GM19023 (cell line): ENCODE data around the gene SPDEF.

ENCODE experiments used
- ATAC-seq: cut with Tn5 transposase; IDR thresholded peaks from one replicate; pipeline ENCODE4 v1.9.1; 2021; ENCODE audit warnings: mild to moderate bottlenecking, moderate library complexity; ENCODE audit not compliant: unreplicated experiment

The SPDEF gene

DNA sequence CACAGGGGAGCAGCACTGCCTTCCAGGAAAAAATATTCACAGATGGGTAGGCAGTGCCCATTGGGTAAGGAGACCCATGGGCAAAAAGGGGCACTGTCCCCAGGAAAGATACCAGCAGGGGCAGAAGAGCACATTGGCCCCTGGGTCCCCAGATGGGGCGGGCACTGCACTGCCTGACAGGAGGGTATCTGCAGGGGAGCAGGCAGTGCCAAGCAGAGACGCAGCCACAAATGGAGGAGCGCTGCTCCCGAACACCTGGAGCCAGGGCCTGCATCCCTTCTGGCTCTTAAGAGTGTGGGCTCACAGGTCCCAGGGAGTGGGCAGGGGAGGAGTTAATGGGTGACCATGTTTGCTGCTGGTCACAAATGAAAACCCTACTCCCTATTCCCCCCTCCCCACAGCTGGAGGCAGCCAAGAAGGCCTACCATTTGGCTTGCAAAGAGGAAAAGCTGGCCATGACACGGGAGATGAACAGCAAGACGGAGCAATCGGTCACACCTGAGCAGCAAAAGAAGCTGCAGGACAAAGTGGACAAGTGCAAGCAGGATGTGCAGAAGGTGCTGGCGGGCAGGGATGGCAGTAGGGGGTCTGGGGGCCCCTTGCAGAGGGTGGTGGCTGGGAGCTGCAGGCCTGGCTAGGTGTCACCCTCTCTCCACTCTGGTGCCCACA lies 27.0 kb downstream of the SPDEF start:
- no peak for ATAC-seq

DNA sequence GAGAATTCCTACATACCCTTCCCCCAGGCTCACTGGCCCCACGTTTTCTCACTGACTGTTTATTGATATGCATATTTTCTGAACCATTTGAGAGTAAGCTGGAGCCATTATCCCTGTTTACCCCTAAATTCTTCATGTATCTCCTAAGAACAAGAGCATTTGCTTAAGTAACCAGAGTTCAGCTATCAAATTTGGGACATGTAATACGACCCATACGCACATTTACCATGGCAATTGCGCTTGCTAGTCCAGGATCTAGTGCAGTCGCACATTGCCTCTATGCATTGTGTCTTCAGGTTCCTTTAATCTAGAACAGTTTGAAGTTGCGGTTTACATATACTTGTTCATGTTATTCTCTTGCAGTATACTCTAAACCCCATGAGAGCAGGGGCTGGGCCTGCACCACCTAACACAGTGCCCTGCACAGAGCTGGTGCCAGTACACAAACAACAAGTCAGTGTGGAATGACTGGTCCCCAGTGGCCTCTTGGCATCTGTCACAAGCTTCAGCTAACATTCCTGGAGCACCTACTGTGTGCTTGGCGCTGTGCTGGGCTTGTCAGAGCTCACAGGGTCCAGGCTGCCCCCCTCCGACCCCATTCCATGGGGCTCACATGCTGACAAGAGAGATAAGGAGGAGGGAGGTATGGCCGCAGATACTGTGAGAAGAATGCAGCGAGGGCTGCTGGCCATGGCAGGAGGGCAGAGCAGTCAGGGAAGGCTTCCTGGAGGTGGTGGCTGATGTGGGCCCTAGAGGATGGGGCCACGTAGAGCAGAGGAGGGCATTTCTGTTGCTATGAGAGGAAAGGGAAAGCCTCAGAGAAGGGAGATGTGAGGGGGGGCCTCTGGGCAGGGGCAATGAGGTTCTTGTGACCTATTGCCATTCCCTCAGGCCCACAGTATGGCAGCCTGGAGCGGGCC lies 28.1 kb downstream of the SPDEF start:
- ATAC-seq, result no peak

DNA sequence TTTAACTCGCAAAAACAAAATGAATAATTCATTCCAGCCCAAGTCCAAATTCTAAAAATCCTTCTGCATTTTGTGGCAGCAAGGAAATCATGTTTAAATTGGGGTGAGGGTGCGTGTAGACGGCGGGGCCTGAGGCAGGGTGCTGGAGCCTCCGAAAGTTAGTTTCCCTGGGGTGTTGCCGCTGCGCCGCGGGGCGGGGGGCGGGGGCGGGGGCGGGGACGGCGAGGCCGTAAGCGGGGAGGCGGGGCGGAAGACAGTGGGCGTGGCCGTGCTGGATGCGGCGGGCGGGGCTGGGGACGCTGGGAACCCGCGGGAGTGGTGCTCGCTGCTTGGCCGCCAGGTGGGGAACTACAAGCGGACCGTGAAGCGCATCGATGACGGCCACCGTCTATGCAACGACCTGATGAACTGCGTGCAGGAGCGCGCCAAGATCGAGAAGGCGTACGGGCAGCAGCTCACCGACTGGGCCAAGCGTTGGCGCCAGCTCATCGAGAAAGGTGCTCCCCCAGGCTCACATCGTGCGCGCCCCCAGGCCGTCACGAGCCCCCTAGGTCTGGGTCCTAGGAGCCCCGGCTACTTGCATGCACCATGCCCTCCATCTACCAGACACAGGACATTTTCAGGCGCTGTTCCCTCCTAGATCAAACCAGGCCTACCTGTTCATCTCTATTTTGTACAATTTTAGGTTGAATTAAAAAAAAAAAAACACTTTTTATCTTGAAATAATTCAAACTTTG lies 29.0 kb downstream of the SPDEF start:
- peak; percentile 89 for ATAC-seq

DNA sequence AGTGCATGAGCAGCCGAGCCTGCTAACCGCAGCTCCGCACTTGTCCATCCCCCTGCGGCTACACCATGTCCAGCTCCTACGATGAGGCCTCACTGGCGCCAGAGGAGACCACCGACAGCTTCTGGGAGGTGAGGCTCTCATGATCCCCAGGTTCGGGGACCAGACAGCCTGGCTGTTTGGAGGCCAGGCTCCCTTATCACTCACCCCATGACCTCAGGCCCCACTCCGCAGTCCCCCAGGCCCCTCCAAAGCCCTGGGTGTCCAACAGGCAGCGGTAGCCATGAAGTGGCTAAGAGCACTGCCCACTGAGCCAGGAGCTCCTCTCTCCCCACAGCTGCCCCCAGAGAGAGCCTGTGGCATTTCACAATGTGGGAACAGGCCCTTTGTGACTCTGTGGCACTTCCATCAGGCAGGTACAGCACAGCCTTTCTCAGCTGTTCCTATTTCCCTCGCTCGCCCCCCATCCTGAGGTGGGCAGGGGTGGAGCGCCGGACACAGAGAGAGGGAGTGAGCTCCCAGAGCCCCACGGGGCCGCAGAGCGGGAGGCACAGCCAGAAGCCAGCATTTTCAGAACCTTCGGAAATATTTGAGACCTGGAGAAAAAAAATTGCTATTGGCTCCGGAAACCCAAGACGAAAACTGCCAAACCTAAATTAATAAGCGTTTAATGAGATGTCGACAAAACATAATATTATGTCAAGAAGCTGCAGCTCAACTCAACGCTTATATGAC lies 29.7 kb downstream of the SPDEF start:
- no peak for ATAC-seq

DNA sequence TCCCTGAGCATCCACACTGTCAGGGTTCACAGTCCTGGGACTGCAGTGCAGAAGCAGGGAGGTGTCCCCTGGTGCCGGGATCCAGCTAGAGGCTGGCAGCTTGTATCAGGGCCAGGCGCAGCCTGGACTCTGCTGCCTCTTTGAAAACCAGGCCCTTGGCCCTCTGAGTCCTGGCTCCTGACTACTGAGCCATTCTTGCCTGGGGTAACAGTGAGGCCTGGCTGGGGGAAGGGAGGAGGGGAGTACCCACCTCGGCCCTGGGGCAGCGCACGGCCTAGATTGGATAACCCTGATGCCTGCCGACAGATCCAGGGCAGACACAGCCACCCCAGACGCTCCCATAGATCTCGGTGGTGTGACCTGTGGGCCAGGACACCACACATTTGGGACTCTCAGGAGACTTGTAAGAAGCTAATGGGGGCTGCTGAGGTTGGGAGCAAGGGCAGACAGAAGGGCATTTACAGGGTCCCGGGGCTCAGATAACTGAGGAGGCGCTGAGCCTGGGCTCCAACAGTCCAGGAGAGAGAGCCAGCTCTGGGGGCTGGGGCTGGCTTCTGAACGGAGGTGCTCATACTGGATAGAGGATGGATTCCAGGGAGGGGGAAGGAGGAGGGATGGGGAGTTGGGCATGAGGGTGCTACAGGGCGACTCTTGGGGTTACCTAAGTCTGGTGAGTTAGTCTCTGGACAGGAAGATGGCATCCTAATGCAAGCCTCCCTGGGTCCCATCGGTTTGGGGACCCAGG lies 30.5 kb downstream of the SPDEF start:
- no peak for ATAC-seq

DNA sequence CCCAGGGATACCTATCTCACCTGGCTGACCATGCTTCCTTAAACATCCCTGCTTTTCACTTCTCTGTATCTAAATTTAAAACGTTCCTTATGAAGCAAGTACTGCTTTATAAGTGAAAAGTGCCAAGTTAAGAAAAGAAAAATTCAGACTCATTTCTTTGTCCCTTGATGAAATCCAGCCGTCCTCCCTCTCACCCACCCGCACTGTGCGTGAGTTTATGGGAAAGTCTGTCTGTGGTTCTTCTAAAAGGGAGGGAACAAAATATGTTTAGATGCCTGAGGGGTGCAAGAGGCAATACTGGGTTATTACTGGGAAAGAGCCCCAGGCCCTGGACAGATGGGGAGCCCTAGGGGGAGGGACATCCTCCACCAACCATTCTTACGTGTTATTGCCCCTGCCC lies 31.2 kb downstream of the SPDEF start:
- no peak for ATAC-seq

DNA sequence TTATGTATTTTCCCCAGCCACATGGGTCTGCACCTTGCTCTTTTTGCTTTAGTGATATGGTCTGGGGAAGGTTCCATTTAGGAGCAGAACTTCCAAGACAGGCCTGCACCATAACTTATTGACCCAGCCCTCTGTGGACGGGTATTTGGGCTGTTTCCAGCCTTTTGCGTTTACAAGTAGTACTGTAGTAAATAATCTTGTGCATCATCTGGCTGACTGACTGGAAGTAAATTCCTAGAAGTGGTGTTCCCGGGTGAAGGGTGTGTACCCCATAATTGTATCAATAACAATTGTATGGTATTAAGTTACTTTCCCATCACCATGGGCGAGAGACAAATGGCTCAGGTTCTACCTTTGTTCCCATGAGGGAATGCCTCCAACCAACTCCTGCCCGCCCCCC lies 31.6 kb downstream of the SPDEF start:
- no peak for ATAC-seq

DNA sequence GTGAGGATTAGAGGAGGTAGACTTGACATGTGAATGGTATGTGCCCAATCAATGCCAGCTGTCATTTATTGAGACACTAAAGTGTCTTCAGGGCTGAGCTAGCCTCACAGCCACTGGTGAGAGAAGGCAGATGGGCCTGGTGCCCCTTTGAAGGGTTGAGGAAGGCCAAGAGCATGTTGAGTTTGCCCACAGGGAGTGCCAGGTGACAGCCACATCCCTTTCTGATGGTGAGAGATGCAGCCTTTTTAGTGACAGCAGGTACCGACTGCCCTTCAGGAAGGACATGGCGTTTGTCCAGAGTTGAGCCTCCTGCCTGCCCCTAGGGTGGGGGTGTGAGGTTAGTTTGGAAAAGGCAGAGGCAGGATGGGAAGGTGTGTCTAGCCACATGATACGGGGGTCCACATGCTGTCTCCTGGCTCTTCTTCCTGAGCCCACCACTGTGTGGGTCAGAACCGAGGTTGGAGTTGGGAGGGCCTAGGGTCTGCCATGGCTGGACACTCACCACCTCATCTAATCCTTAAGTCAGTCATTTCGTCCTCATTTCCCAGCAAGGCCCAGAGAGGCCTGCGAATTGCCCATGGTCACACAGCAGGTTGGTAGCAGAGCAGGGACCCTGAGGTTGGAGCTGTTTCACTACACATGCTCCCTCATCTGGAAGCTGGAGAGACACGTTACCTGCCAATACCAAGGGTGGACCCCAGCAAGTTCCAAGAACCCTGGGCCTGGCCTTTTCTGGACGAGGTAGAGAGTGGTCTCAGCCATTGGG lies 32.5 kb downstream of the SPDEF start:
- ATAC-seq, result no peak

DNA sequence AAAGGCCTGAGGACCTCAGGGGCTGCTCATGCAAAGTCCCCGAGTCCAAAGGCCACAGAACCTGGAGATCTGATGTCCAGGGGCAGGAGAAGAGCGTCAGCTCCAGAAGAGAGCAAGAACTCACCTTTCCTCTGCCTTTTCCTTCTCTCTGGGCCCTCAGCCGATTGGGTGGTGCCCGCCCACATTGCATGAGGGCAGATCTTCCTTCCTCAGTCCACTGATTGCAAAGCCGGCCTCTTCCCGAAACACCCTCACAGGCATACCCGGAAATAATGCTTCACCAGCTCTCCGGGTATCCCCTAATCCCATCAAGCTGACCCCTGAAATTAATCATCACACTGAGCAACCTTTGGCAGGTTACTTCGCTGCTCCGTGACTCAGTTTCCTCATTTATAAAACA lies 33.4 kb downstream of the SPDEF start:
- no peak for ATAC-seq

DNA sequence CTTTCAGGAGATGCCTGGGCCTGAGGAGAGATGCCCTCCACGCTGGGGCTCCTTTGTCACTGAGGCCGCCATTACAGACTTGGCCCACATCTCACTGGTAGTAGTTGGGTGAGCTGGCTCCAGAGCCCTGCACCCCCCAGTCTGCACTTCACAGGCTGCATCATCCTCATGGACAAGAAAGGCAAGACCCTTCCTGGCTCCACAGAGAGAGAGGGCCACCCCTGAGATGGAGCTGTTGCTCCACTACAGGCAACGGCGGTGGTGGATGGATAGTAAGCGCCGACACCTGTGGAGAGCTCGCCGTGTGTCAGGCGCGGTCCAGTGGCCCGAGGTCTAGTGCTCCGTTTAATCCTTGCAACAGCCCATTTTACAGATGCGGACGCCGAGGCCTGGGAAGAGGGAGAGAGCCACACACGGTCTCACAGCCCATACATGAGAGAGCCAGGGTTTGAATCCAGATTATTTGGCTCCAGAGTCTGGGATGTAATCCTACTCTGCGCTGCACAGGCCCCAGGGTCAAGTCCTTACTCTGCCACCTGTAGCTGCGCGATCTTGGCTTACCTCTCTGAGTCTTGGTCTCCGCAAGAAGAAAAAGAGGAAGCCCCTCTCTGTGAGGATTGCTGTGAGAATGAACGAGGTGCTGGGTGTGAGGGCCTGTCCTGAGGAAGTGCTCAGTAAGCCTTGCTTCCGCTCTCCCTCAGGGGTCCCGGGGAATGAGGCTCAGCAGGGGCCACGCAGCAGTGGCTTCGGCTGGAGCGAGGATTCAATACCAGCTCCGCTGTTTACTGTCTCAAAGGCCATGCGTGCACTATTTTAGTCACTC lies 34.5 kb downstream of the SPDEF start:
- ATAC-seq, result no peak

DNA sequence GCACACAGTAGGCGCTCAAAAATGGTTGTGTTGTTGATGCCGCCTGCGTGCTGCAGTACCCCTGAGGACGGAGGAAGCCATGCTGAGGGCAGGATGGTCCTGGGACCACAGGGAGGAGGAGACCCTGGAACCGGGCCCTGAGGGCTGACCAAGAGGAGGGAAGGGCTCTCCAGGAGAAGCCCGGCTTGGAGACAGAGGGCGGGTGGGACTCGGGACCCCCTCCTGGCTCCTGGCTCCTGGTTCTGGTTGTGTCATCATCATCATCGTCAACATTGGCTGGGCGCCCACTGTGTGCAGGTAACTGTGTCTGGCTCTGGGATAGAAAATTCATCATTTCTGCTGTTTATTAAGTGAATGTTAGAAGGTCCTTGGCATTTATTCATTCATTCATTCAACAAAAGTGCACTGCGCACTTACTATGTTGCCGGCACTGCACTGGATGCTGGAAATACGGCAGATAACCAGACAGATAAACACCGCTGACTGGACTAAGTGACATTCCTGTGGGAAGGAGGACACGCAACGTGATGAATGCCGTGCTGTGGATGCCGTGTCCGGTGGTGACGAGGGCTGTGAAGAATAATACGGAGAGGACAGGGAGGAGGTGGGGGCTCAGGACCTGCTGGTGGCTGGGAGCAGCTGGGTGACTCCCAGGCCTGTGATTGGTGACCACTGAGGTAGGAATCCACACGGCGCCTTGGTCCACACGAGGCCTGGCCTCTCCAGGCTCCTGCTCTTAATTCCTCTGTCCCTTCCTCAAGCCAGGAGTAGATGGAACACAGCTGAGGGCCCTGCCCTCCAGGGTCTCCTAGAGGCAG lies 35.3 kb downstream of the SPDEF start:
- no peak for ATAC-seq

DNA sequence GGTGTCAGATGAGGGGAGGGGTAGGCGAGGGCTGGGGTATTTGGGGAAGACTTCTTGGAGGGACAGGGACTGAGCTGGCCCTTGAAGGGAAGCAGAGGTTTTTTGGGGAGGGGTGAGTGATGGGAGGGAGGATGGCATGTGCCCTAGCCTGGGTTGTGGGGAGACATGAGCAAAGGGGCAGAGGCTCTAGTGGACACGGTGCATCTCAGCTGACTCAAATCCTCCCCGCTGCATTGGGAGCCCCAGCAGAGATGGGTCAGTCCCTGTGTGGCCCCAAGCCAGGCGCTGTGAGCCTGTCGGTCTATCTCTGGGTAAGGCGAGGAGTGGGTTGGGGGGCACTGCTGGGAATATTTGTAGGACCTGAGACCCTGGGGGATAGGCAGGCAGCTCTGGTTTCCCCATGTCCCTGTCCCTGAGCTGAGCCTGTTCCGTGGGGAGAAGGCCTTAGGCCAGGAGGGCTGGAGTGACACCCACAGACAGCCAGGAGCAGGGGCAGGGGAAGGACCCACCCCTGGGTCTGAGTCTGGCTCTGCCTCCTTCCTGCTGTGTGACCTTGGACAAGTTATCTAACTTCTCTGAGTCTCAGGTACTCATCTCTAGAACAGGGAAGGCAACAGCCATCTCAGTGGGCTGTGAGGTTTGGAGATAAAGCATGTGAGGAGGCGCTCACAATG lies 36.0 kb downstream of the SPDEF start:
- no peak for ATAC-seq

DNA sequence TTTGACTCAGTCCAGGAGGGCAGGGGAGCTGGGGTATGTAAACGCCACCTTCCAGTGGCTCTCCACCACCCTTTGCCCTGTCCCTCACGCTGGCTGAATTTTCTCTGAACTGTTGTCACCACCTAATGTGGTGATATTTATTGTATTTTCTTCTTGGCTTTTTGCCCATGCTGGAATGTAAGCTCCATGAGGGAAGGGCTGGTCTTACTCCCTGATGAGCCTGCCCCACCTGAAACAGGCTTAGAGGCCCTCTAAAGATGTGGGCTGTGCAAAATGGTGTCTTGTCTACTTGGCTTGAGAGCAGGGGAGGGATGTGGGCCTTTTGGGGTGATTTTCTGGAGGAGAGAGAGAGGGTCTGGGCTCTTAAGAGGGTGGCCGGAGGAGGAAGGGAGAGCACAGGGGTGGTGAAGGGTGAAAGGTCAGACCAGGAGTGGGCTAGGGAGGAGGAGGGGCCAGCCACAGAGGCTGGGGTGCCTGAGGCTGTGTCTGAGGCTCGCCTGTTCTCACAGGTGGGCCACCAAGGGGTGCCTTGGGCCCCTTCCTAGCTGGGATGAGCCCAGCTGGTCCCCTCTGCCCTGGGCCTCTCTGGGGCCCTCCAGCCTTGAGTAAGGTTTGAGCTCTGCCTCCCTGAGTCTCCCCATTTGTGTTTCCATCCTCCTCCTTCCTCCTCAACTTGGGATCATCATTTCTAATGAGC lies 37.3 kb downstream of the SPDEF start:
- ATAC-seq, result no peak

DNA sequence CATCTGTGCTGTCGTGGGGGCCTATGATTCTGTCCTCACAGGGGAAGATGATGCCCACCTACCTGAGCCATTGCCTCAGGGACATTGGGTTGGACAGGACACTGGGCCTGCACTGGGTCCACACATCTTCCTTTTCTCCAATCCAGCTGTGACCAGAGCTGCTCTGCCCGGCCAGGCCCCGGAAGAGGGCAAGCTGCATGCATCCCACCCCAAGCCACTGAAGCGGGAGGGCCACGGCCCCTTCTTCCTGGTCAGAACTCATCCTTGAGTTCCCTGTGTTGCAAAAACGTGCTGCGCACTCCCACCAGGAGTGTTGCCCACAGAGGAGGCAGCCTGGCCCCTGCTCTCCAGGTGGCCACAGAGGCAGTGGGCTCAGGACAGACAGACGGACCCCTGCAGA lies 38.2 kb downstream of the SPDEF start:
- ATAC-seq, result no peak

DNA sequence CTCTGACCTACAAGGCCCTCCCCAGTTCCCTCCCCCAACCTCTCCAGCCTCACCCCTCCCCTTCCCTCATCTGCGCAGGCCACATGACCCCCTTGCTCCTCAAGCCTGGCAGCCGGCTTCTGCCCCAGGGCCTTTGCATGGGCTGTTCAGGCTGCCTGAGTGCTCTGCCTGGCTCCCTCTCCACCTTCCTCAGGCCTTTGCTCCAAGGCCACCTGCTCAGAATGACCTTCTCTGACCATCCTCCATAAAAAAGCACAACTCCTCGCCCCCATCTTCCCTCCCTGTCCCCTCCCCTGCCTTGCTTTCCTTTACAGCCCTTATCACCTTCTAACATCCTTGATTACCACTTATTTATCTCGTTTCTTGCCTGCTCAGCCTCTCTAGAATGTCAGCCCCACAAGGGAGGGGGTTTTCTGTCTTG lies 38.7 kb downstream of the SPDEF start:
- no peak for ATAC-seq

DNA sequence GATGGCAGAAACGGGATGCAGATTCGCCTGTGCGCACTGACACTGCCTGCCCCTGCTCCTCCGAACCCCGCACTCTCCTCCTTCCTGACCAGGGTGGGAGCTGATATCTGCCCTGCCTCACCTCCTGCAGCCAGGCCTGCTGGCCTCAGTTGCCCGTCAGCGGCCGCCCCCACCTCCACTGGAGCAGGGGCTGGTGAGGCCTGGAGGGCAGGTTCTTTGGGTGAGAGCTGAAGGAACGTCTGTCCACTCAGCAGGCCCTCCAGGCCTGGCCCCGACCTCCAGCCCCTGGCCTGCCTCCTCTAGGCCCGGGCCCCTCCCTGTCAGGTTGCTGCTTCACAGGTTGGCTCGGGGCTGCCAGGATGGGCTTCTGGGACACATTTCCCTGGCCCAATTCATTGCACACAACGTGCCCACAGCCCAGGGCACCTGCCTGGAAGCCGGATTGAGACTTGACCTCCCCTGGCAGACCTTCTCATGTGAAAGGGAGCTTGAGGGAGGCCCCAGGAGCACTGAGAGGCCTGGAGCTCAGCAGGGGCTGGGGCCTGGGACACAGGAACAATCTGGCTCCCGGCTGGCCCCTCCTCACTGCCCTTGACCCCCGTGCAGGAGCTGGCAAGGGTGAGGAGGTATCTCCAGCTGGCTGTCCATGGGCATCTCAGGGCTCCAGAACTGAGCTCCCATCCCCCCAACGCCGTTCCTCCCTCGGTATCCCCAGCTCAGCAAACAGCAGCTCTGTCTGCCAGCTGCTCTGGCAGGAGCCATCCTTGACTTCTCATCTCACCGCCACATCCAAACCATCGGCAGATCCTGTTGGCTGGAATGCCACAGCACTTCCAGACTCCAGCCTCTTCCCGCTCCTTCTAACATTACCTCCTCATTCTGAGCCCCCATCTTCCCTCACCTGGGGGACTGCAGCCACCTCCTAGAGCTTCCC lies 39.5 kb downstream of the SPDEF start:
- no peak for ATAC-seq
